Colonic mucosa (tissue), 4 donors: ENCODE results near the gene ISG15. TPM values are rescaled to one million over a fixed set of nuclear protein-coding genes. Genes with fewer than 3 reads are reported as not detected.
"Not testable (repeated sequence)": the region's sequence is repeated elsewhere in the genome, so short reads cannot be mapped to it uniquely, and the experiment has no call there.

Experiments
- DNase-seq: peaks from one replicate; pipeline ENCODE4 v3.0.0-alpha.2; 2020
- H3K27ac ChIP-seq: fragments of 200-600 bp; one replicate; pipeline ENCODE4 v1.8.0; 2021
- H3K27me3 ChIP-seq: fragments of 200-600 bp; one replicate; pipeline ENCODE4 v1.8.0; 2021
- H3K36me3 ChIP-seq: fragments of 200-600 bp; one replicate; pipeline ENCODE4 v1.8.0; 2021
- H3K4me1 ChIP-seq: fragments of 200-600 bp; one replicate; pipeline ENCODE4 v1.8.0; 2021; ENCODE audit warnings: mild to moderate bottlenecking
- H3K4me3 ChIP-seq: fragments of 200-600 bp; one replicate; pipeline ENCODE4 v1.8.0; 2021
- H3K9ac ChIP-seq, 2 donors: one replicate each; pipeline ENCODE4 v1.7.0; 2013; ENCODE audit warnings: control low read depth in 2 of 2, low read depth in 2 of 2, low read length in 2 of 2
- H3K9me3 ChIP-seq: fragments of 200-600 bp; one replicate; pipeline ENCODE4 v1.8.0; 2021
- CTCF ChIP-seq: fragments of 200-600 bp; IDR thresholded peaks from one replicate; pipeline ENCODE4 v1.8.0; 2022; ENCODE audit warnings: antibody characterized with exemption, mild to moderate bottlenecking
- intact Hi-C: fragments of 100-400 bp; cut with DNase I; formaldehyde crosslinking; loops from one replicate; pipeline ENCODE4 v1.14.1; 2022
- total RNA-seq, 2 donors: library from RNA; stranded (reverse); fragmentation: NEBNext Ultra II Directional in 1 of 2; extraction: Animal tissue kit (Norgen Biotek cat#: 25700) in 1 of 2; gene quantifications; one replicate each; pipeline ENCODE4 v1.2.1, GENCODE V29; 2021
- donor health status: healthy.
- donor health status: DM: no; HTN: no; CAD: no.
- donor health status: DM: no; HTN: no; CAD: no.

The ISG15 gene
- total RNA-seq, 2 donors from 2014 or later: 21.9 to 25.2 TPM

- no peak for TF ChIP-seq CTCF
- H3K27ac ChIP-seq: peak overlapping the region; percentile 84
- H3K9me3 ChIP-seq: no peaks in the 10 kb centered on the region
- H3K27me3 ChIP-seq: no peaks in the 10 kb centered on the region
- no peak for DNase-seq
- peak overlapping the region; percentile 77 to 80 for H3K9ac ChIP-seq
- H3K36me3 ChIP-seq: no peaks in the 10 kb centered on the region
- no peaks in the 10 kb centered on the region for H3K4me1 ChIP-seq
- H3K4me3 ChIP-seq: peak overlapping the region; percentile 46
- intact Hi-C loops: no loop called here
These were observed 788 bp downstream of the ISG15 start for GRCh38 chr1:1013922-1014648.

- Histone ChIP-seq H3K9me3 (no peaks in the 10 kb centered on the region), H3K36me3 (no peaks in the 10 kb centered on the region), H3K4me3 (no peak overlapping the region), H3K27ac (no peak overlapping the region), H3K27me3 (no peaks in the 10 kb centered on the region), H3K9ac (peak overlapping the region in 1 of 2 donors; percentile 80), H3K4me1 (no peaks in the 10 kb centered on the region)
- intact Hi-C loops: no loop called here
- TF ChIP-seq CTCF: no peak
- no peak for DNase-seq
These were observed 1.7 kb downstream of the ISG15 start for GRCh38 chr1:1014799-1015681.

GRCh38 chr1:1017397-1018320, 4.4 kb downstream of the ISG15 start:
- intact Hi-C loops, H3K27ac ChIP-seq, H3K36me3 ChIP-seq, H3K27me3 ChIP-seq, DNase-seq, H3K9ac ChIP-seq, H3K4me1 ChIP-seq, H3K4me3 ChIP-seq, H3K9me3 ChIP-seq: not testable (repeated sequence)

GRCh38 chr1:1018321-1018685, 5.0 kb downstream of the ISG15 start:
- H3K9ac ChIP-seq, H3K4me3 ChIP-seq, H3K27ac ChIP-seq, H3K27me3 ChIP-seq, intact Hi-C loops, H3K9me3 ChIP-seq, H3K4me1 ChIP-seq, H3K36me3 ChIP-seq, DNase-seq: not testable (repeated sequence)

GRCh38 chr1:1019122-1019999, 6.1 kb downstream of the ISG15 start:
- Histone ChIP-seq H3K36me3 (no peaks in the 10 kb centered on the region), H3K27me3 (no peaks in the 10 kb centered on the region), H3K27ac (peak overlapping the region; percentile 85), H3K4me3 (peak overlapping the region; percentile 75), H3K4me1 (peaks cover 6% of the 10 kb centered on the region), H3K9me3 (no peaks in the 10 kb centered on the region), H3K9ac (no peak overlapping the region)
- peak; percentile 81 for DNase-seq
- intact Hi-C loops: no loop called here
- TF ChIP-seq CTCF: peak; percentile 19
